Fibroblast of skin of right biceps (primary cell): ENCODE data around the gene CTIF.

Experiments used
- DNase-seq: peaks from one replicate; pipeline ENCODE4 v3.0.0-alpha.2; 2013

CTIF gene

DNA sequence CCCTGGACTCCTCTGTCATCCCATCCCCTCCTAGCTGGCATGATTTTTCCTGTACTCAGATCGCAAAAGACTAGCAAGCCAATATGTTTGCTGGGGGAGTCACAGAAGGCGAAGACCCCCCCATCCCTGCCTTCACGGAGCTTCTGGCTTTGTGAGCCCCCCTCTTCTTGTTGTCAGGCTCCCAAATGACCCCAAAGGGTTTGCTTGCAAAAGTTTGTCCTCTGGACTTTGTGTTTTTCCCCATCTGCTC is 242.0 kb downstream of the CTIF start:
- no peak for DNase-seq

DNA sequence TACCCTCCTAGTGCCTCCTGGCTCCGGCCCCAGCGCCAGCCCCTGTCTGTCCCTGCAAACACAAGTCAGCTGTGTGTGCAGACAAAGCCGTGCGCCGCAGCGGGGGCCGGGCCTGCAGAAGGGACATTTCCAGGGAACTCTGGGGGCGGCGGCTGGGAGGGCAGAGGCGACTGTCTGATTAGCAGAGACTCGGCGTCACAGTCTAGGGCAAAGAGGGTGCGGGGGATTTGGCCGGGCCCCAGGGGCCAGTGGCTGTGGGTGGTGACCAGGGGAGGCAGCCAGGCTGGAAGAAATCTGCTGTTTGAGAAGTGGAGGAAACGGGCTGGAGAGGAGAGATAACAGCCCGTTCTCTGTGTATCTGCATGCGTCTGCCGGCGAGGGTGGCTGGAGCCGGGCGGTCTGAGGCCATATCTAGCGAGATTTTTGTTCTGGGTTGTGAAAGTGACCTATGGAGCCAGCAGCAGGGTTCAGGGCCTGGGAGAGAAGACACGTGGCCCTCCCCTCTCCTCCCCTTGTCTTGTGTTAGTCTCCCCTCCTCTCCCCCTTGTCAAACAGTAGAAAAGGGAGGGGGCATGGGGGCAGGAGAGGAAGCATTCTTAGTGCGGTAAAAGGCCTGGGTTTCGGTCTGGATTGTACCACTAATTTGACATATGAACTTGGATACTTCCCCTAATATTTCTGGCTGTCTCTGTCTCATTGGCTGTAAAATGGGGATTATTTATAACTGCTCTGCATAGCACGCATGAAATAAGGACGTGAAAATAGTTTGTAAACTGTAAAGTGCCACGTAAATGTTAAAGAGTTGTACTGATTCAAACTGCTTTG is 242.5 kb downstream of the CTIF start:
- peak; percentile 64 for DNase-seq

GRCh38 chr18:48781988-48782363 is 243.1 kb downstream of the CTIF start:
- no peak for DNase-seq

GRCh38 chr18:48782381-48782861 is 243.6 kb downstream of the CTIF start:
- no peak for DNase-seq

DNA sequence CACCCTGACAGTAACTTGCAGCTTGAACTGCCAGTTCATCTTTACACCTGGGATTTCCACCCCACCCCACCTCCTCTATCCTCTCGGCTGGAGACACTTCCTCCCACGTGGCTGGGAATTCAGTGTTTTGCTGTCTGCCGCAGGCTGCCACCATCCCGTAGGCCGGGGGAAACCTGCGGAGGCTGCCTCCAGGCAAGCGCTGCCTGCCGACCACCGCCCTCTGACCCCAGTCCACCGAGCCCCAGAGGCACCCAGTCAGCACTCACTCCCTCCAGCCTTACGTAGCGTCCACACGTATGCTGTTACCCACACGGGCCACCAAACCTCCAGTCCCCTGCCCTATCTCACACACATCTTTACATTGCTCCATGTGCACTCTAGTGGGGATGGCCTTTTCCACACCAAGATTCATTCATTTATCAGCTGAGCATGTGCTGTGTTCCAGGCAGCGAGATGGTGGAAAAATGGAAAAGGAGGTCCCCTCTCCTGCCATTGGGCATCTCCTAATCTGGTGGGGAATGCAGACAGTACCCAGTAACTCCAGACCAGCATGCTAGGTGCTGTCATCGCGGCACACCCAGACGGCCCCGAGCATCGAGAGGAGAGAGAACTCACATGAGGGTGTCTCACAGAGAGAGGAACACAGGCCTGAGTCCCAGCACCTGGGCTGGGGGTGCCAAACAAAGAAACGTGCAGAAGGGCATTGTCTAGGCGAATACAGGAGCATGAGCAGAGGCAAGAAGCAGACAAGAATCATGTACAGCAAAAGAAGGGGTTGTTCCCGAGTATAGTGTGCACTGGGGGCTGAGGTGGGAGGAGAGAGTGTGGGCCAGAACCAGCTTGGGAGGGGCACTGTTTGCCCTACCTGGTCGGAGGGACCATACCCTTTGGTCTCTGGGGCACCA is 245.0 kb downstream of the CTIF start:
- DNase-seq = no peak

DNA sequence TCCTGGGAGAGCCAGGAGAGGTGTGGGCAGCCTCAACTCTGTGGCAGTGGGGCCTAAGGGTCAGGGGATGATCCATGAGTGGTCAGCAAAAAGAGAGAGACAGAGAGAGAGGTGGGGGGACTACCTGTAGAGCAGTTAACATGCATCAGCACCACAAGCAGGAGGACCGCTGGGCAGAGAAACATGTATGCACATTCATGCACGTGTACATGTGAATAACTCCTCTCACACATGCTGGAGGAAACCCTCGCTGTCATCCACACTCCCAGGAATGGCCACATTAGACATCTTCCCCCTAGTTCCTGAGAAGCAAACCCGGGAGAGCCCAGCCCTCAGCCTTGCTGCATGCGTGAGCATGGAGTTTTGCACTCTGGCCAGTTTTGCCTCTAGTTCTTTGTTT is 245.8 kb downstream of the CTIF start:
- no peak for DNase-seq

DNA sequence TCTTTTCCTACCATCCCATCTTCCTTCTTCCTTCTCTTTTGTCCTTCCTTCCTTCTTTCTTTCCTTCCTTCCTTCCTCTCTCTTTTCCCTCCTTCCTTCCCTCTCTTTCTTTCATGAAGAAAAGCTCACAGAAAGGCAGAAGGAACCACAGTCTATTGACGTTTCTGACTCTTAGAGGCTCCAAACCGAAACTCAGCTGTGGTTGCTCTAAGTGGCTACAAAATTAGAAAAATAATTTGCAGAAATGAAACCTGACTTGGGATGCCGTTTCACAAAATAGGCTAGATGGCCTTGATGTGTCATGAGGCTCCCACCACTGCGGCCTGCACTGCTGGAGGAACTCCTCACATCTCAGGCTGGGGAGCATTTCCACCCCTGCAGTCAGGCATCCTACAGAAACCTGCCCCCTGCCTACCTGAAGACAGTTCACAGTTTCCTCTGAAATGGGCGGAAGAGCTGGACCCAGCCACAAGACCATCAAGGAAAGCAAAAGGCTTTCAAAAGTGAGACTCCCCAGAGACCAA is 246.3 kb downstream of the CTIF start:
- no peak for DNase-seq

- DNase-seq = no peak
These were observed 247.1 kb downstream of the CTIF start for GRCh38 chr18:48785736-48786454.

GRCh38 chr18:48786455-48787202 is 247.8 kb downstream of the CTIF start:
- no peak for DNase-seq

DNA sequence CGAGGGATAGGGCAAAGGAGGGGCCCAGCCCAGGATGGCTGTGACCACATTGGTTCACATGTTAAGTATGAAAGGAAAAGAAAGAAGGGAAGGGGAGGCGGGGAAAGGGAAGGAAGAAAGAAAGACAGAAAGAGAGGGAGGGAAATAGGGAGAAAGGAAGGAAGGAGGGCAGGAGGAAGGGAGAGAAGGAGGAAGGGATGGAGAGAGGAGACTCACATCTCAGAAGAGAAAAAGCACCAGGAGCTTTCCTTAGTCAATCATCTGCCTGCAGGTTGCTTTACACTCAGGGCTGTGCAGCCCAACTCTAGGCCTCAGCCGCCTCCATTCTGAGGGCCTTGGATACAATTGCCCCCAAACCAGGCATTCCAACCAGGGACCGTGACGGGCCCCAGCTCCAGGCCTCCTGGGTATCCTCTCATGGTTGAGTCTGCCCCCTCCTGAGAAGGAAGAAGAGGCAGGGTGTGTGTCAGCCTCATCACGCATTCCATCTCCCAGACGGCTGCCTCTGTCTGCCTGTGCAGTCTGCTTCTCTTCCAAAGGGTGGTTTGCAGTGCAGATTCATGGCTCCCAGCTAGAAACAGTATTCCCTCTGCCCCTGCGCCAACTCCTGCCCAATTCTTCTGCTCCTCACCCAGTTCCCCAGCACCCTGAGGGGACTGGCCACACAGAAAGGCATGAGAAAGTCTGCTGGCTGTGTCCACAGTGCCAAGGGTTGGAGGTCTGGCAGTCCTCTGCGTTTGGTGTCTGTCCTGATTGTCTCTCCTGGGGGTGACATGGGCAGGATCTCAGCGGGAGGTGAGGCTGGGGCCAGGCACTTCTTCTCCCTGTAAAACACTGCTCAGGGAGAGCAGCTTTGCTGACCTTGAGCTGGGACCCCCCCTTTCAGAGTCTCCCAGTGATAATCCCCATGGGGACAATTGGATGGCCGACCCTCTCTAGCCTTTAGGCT is 248.6 kb downstream of the CTIF start:
- DNase-seq = peak; percentile 71

GRCh38 chr18:48788373-48788772 is 249.5 kb downstream of the CTIF start:
- no peak for DNase-seq

DNA sequence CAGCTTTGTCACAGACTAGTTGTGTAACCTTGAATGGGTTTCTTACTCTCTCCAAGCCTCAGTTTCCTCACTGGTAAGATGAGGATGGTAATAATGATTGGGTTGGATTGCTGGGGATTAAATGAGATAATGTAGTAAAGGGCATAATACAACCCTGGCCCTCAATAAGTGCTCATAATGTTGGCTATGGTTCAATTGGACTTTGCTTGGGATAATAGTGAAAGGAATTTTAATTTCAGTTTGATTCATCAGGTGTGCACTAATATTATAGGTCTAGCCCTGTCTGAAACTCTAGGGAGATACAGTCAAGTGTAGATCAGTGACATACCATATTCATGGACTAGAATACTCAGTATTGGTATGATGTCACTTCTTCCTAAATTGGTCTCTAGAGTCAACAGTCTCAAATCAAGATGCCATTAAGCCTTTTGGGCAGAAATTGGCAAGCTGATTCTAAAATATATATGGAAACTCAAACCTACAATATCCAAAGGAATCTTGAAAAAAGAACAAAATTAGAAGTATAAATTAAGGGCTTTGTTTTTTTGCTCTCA is 250.5 kb downstream of the CTIF start:
- DNase-seq = no peak

- no peak for DNase-seq
These were observed 251.5 kb downstream of the CTIF start for GRCh38 chr18:48790226-48790863.

GRCh38 chr18:48790869-48791635 is 252.2 kb downstream of the CTIF start:
- DNase-seq = no peak

GRCh38 chr18:48791636-48792105 is 252.8 kb downstream of the CTIF start:
- DNase-seq = no peak

DNA sequence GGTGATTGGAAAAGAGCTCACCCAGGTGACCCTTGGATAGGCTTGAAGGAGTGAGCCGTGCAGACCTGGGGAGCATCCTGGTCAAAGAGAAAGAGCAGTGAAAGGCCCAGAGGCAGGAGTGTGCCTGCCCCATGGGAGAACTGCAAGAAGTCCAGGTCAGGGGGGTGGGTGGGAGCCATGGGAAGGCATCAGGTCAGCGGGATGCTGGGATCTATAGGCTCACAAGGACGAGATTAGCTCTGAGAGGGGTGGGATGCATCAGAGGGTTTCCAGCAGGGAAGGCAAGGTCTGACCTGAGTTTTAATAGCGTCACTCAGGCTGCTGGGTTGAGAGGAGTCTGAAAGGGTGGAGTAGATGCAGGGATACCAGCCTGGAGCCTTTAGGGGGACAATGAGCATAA is 253.3 kb downstream of the CTIF start:
- DNase-seq = no peak

GRCh38 chr18:48792611-48793380 is 254.0 kb downstream of the CTIF start:
- DNase-seq = no peak

- DNase-seq = no peak
These were observed 255.6 kb downstream of the CTIF start for GRCh38 chr18:48794251-48794970.
